HepG2 (cell line): ENCODE data around the gene DGAT2. TPM values are rescaled to one million over a fixed set of nuclear protein-coding genes. Genes with fewer than 3 reads are reported as not detected.

Experiments
- MIXL1 ChIP-seq: IDR thresholded peaks from 2 replicates; pipeline ENCODE4 v1.6.1; 2016
- MZF1 ChIP-seq: sonication (generic); formaldehyde crosslinking; IDR thresholded peaks from 2 replicates; pipeline ENCODE4 v1.8.1; 2023; ENCODE audit warnings: mild to moderate bottlenecking, missing genetic modification reagents, borderline replicate concordance
- SNAI1 ChIP-seq: sonication (generic); formaldehyde crosslinking; IDR thresholded peaks from 2 replicates; pipeline ENCODE4 v1.5.0; 2020; ENCODE audit warnings: mild to moderate bottlenecking, missing genetic modification reagents, borderline replicate concordance
- TGIF2 ChIP-seq: IDR thresholded peaks from 2 replicates; pipeline ENCODE4 v1.6.1; 2016; ENCODE audit warnings: control low read depth, missing compliant biosample characterization
- ZEB1 ChIP-seq: IDR thresholded peaks from 2 replicates; pipeline ENCODE4 v1.6.1; 2012; ENCODE audit warnings: mild to moderate bottlenecking, low read depth, inconsistent platforms; ENCODE audit not compliant: insufficient replicate concordance
- ZFP36 ChIP-seq: fragments of 150-350 bp; IDR thresholded peaks from 2 replicates; pipeline ENCODE4 v1.6.1; 2018; ENCODE audit warnings: borderline replicate concordance, low read length, low read depth; ENCODE audit not compliant: partially characterized antibody
- ZNF296 ChIP-seq: sonication (generic); formaldehyde crosslinking; conservative IDR thresholded peaks from 2 replicates; pipeline ENCODE4 v1.5.0; 2020; ENCODE audit warnings: mild to moderate bottlenecking, missing genetic modification reagents
- ZNF331 ChIP-seq: sonication (generic); formaldehyde crosslinking; IDR thresholded peaks from 2 replicates; pipeline ENCODE4 v1.4.0; 2020; ENCODE audit warnings: missing genetic modification reagents
- ZNF34 ChIP-seq: sonication (generic); formaldehyde crosslinking; IDR thresholded peaks from 2 replicates; pipeline ENCODE4 v1.4.0; 2020; ENCODE audit warnings: mild to moderate bottlenecking, missing genetic modification reagents, borderline replicate concordance
- ZNF660 ChIP-seq: sonication (generic); formaldehyde crosslinking; IDR thresholded peaks from 2 replicates; pipeline ENCODE4 v1.5.1; 2020; ENCODE audit warnings: mild to moderate bottlenecking, low read depth, missing genetic modification reagents, borderline replicate concordance
- ZNF768 ChIP-seq: sonication (generic); formaldehyde crosslinking; IDR thresholded peaks from 2 replicates; pipeline ENCODE4 v1.4.0; 2020; ENCODE audit warnings: missing genetic modification reagents
- ZNF790 ChIP-seq: sonication (generic); formaldehyde crosslinking; IDR thresholded peaks from 2 replicates; pipeline ENCODE4 v1.8.0; 2022; ENCODE audit warnings: missing genetic modification reagents, mild to moderate bottlenecking, borderline replicate concordance
- polyA plus RNA-seq, 8 experiments: library from polyadenylated mRNA; depleted of rRNA in 3 of 8; stranded (reverse) in 7 of 8; unstranded in 1 of 8; fragments of >200 nt; fragmentation: Illumina TruSeq in 4 of 8; extraction: Trizol in 4 of 8; gene quantifications; 2 replicates each; pipeline versions ENCODE4 v1.2.1 to v1.2.3, GENCODE V29; 2011 to 2016; ENCODE audit warnings: low read depth in 4 of 8, missing spikeins in 1 of 8, mixed read lengths in 1 of 8; ENCODE audit not compliant: insufficient read depth in 1 of 8
- total RNA-seq, 5 experiments: library from RNA; depleted of rRNA; stranded (reverse); fragments of >200 nt; fragmentation: Illumina TruSeq; extraction: Trizol; gene quantifications; 2 replicates each; pipeline ENCODE4 v1.2.3, GENCODE V29; 2016; ENCODE audit warnings: low read depth in 1 of 5
- TF ChIP-seq, protein P1 (sequence below): sonication (generic); formaldehyde crosslinking; IDR thresholded peaks from 2 replicates; pipeline ENCODE4 v1.4.0; 2020; ENCODE audit warnings: missing genetic modification reagents, borderline replicate concordance
- TF ChIP-seq, protein P2 (sequence below): sonication (generic); formaldehyde crosslinking; IDR thresholded peaks from 2 replicates; pipeline ENCODE4 v1.8.0; 2022; ENCODE audit warnings: missing genetic modification reagents, mild to moderate bottlenecking, moderate library complexity, borderline replicate concordance
- TF ChIP-seq, protein P3 (sequence below): sonication (generic); formaldehyde crosslinking; IDR thresholded peaks from 2 replicates; pipeline ENCODE4 v1.9.0; 2021; ENCODE audit warnings: missing genetic modification reagents, mild to moderate bottlenecking, borderline replicate concordance
- TF ChIP-seq, protein P4 (sequence below): sonication (generic); formaldehyde crosslinking; IDR thresholded peaks from 2 replicates; pipeline ENCODE4 v1.4.0; 2020; ENCODE audit warnings: low read depth, mild to moderate bottlenecking, missing genetic modification reagents
- TF ChIP-seq, protein P5 (sequence below): sonication (generic); formaldehyde crosslinking; IDR thresholded peaks from 2 replicates; pipeline ENCODE4 v1.5.0; 2020; ENCODE audit warnings: mild to moderate bottlenecking, missing genetic modification reagents

DGAT2 gene
- total and polyA plus RNA-seq, 2 of the 13 experiments (the other 11 are each of a cell fraction or from before 2014, with no cell fraction given): 39.0 to 65.6 TPM

DNA sequence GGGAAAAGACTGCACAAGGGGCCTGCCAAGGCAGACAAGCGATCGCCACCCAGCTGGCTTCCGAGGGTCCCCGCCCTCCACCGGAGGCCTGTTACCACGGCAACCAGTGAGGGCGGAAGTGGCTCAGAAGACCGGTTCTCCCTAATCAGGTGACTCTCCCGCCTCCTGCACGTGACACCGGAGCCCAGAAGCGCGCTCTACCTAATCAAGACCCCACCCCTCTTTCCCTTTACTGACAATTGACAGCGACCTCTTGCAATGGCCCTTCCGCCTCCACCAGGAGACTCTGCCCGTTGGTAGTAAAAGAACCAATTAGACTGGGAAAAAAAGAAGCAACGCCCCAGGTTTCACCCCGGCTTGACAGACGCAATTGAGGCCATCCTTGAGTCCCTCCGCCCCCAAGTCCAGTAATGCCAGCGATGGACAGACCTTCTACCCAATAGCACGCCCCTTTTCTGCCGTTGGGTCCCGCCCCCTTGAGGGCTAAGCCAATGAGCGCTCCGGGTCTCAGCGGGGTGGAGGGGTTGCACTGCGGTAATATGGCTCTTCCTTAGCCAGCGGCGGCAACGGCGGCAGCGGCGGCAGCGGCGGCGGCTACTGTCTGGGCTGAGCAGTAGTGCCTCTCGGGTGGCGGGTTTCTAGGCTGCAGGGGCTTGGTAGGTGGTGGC, 46.2 kb downstream of the DGAT2 start, which contains the start of gene UVRAG (continued):
- TF ChIP-seq, protein P1, sequence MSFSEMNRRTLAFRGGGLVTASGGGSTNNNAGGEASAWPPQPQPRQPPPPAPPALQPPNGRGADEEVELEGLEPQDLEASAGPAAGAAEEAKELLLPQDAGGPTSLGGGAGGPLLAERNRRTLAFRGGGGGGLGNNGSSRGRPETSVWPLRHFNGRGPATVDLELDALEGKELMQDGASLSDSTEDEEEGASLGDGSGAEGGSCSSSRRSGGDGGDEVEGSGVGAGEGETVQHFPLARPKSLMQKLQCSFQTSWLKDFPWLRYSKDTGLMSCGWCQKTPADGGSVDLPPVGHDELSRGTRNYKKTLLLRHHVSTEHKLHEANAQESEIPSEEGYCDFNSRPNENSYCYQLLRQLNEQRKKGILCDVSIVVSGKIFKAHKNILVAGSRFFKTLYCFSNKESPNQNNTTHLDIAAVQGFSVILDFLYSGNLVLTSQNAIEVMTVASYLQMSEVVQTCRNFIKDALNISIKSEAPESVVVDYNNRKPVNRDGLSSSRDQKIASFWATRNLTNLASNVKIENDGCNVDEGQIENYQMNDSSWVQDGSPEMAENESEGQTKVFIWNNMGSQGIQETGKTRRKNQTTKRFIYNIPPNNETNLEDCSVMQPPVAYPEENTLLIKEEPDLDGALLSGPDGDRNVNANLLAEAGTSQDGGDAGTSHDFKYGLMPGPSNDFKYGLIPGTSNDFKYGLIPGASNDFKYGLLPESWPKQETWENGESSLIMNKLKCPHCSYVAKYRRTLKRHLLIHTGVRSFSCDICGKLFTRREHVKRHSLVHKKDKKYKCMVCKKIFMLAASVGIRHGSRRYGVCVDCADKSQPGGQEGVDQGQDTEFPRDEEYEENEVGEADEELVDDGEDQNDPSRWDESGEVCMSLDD (CRISPR knock-in tag): no peak
- no peak for TF ChIP-seq ZNF790 (CRISPR knock-in tag)
- TF ChIP-seq, protein P2, sequence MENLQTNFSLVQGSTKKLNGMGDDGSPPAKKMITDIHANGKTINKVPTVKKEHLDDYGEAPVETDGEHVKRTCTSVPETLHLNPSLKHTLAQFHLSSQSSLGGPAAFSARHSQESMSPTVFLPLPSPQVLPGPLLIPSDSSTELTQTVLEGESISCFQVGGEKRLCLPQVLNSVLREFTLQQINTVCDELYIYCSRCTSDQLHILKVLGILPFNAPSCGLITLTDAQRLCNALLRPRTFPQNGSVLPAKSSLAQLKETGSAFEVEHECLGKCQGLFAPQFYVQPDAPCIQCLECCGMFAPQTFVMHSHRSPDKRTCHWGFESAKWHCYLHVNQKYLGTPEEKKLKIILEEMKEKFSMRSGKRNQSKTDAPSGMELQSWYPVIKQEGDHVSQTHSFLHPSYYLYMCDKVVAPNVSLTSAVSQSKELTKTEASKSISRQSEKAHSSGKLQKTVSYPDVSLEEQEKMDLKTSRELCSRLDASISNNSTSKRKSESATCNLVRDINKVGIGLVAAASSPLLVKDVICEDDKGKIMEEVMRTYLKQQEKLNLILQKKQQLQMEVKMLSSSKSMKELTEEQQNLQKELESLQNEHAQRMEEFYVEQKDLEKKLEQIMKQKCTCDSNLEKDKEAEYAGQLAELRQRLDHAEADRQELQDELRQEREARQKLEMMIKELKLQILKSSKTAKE (CRISPR knock-in tag): no peak
- TF ChIP-seq, protein P3, sequence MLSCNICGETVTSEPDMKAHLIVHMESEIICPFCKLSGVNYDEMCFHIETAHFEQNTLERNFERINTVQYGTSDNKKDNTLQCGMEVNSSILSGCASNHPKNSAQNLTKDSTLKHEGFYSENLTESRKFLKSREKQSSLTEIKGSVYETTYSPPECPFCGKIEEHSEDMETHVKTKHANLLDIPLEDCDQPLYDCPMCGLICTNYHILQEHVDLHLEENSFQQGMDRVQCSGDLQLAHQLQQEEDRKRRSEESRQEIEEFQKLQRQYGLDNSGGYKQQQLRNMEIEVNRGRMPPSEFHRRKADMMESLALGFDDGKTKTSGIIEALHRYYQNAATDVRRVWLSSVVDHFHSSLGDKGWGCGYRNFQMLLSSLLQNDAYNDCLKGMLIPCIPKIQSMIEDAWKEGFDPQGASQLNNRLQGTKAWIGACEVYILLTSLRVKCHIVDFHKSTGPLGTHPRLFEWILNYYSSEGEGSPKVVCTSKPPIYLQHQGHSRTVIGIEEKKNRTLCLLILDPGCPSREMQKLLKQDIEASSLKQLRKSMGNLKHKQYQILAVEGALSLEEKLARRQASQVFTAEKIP (CRISPR knock-in tag): no peak
- TF ChIP-seq SNAI1 (CRISPR knock-in tag): no peak
- TF ChIP-seq, protein P4, sequence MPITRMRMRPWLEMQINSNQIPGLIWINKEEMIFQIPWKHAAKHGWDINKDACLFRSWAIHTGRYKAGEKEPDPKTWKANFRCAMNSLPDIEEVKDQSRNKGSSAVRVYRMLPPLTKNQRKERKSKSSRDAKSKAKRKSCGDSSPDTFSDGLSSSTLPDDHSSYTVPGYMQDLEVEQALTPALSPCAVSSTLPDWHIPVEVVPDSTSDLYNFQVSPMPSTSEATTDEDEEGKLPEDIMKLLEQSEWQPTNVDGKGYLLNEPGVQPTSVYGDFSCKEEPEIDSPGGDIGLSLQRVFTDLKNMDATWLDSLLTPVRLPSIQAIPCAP (CRISPR knock-in tag): no peak
- peak; percentile 37 for TF ChIP-seq MIXL1 (CRISPR knock-in tag)
- no peak for TF ChIP-seq ZNF296 (CRISPR knock-in tag)
- no peak for TF ChIP-seq ZNF331 (CRISPR knock-in tag)
- no peak for TF ChIP-seq ZEB1
- TF ChIP-seq ZFP36: no peak
- no peak for TF ChIP-seq MZF1 (CRISPR knock-in tag)
- no peak for TF ChIP-seq ZNF660
- TF ChIP-seq, protein P5, sequence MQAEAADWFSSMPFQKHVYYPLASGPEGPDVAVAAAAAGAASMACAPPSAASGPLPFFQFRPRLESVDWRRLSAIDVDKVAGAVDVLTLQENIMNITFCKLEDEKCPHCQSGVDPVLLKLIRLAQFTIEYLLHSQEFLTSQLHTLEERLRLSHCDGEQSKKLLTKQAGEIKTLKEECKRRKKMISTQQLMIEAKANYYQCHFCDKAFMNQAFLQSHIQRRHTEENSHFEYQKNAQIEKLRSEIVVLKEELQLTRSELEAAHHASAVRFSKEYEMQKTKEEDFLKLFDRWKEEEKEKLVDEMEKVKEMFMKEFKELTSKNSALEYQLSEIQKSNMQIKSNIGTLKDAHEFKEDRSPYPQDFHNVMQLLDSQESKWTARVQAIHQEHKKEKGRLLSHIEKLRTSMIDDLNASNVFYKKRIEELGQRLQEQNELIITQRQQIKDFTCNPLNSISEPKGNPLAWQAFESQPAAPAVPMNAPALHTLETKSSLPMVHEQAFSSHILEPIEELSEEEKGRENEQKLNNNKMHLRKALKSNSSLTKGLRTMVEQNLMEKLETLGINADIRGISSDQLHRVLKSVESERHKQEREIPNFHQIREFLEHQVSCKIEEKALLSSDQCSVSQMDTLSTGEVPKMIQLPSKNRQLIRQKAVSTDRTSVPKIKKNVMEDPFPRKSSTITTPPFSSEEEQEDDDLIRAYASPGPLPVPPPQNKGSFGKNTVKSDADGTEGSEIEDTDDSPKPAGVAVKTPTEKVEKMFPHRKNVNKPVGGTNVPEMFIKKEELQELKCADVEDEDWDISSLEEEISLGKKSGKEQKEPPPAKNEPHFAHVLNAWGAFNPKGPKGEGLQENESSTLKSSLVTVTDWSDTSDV: no peak
- TF ChIP-seq TGIF2 (CRISPR knock-in tag): peak; percentile 14; the same call in 1 of the 2 replicates
- TF ChIP-seq ZNF768 (CRISPR knock-in tag): no peak
- TF ChIP-seq ZNF34 (CRISPR knock-in tag): no peak
